DND-41 (cell line): ENCODE measurements around the gene OR7C1.

ENCODE experiments used
- EZH2 ChIP-seq: IDR thresholded peaks from 3 replicates; pipeline ENCODE4 v1.6.1; 2012; ENCODE audit warnings: borderline replicate concordance, low read depth, mild to moderate bottlenecking, moderate library complexity, low read length, inconsistent platforms; ENCODE audit not compliant: severe bottlenecking
- TF ChIP-seq, protein P1 (sequence below): IDR thresholded peaks from 2 replicates; pipeline ENCODE4 v1.5.1; 2012; ENCODE audit warnings: borderline replicate concordance, low read length, moderate library complexity, mild to moderate bottlenecking; ENCODE audit not compliant: poor library complexity, severe bottlenecking; ENCODE audit errors: extremely low read depth

DNA sequence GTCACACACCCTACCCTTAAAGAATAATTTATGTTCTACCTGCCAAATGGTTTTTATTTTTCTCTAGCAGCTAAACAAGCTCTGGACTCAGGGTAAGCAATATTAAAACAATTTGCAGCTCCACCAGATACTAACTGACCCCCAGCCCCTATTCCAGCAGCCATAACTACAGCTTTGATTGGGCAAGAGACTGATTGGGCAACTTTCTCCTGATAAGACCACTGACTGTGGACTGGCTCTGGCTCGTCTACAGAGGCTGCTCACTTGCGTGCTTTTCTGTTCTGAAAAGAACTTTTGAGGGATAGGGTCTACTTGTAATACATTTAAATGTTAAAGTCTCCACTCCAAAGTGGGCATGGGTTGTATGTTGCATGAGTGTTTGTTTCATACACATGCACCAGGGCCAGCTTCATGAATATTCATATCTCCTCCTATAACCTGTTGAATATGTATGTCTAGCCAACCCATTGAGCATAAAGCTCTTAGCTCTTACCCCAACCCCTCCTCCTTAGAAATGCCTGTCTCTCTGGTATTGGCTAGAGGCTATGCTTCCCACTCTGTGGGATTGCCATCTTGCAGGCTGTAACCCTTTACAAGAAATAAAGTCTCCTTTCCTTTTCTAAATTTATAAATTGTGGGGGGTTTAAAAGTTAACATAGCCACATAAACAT is 19.9 kb downstream of the OR7C1 start:
- TF ChIP-seq, protein P1, sequence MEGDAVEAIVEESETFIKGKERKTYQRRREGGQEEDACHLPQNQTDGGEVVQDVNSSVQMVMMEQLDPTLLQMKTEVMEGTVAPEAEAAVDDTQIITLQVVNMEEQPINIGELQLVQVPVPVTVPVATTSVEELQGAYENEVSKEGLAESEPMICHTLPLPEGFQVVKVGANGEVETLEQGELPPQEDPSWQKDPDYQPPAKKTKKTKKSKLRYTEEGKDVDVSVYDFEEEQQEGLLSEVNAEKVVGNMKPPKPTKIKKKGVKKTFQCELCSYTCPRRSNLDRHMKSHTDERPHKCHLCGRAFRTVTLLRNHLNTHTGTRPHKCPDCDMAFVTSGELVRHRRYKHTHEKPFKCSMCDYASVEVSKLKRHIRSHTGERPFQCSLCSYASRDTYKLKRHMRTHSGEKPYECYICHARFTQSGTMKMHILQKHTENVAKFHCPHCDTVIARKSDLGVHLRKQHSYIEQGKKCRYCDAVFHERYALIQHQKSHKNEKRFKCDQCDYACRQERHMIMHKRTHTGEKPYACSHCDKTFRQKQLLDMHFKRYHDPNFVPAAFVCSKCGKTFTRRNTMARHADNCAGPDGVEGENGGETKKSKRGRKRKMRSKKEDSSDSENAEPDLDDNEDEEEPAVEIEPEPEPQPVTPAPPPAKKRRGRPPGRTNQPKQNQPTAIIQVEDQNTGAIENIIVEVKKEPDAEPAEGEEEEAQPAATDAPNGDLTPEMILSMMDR = no peak
- TF ChIP-seq EZH2 = no peak
